ENCODE results near the gene SLC35C1.

- TF ChIP-seq REST (IDR thresholded peaks at IDR 0.05; ENCODE audit: insufficient read depth in 1 of 2, low read depth in 2 of 2, low read length in 2 of 2), result no peak
- TF ChIP-seq POLR2AphosphoS5 (IDR thresholded peaks at IDR 0.05; ENCODE audit: low read depth, low read length), result no peak
- TF ChIP-seq TAF1 (IDR thresholded peaks at IDR 0.05; ENCODE audit: borderline replicate concordance, insufficient read depth, low read length), result no peak
- TF ChIP-seq SIN3A (IDR thresholded peaks at IDR 0.05; ENCODE audit: borderline replicate concordance, insufficient read depth, low read length), result no peak
These were observed 10.8 kb downstream of the SLC35C1 start for GRCh38 chr11:45815747-45816146.
